ENCODE data around the gene POLR2J.
"Not testable (repeated sequence)": the region's sequence is repeated elsewhere in the genome, so short reads cannot be mapped to it uniquely, and the experiment has no call there.

POLR2J gene

DNA sequence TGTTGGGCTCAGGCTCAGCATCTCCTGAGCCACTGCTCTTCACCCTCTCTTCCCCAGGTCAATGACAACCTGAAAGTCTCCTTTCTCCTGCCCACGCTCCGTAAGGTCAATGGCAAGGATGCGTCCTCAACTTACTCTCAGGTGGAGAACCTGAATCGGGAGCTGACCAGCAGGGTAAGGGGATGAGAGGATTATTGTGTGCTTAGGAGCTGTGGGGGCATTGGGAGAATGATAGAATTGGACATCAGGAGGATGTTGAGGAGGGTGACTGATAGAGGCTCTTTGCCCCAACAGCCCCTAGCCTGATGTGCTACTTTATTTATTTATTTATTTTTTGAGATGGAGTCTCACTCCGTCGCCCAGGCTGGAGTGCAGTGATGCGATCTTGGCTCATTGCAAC is 12.6 kb downstream of the POLR2J start:
- FAIRE-seq: no peak

DNA sequence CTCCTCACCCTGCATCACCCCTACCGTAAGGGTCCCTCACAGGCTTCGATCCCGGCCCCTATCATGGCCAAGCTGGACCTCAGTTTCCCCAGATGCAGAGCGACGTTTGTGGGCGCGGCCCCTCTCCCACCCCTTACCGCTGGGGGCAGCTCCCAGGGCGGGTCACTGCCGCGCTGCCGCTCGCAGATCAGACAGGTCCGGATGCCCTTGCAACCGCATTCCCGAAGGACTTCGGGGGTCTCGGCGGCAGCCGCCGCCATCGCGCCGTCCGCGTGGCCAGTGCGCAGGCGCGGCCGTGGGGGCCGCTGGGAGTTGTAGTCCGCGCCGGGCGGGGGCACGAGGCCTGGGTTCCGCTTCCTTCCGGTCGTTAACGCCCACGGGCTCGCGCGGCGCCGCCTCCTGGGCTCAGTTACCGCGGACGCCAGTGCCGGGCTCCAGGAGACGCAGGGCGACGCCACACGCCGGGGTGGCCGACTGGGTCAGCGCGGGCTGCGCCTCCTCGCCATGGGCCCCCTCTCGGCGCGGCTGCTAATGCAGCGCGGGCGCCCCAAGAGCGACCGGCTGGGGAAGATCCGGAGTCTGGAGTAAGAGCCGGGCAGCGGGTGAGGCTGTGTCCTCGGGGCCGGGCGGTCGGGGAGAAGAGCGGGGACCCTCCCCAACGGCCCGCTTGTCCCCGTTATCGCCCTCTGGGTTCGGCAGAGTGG is 14.0 kb downstream of the POLR2J start, which contains the start of the genes ALKBH4 and LRWD1:
ALKBH4 (minus strand) TSS at position 287 of the 704 bp plus-strand sequence; CDS start at position 260, 27 bp downstream.
LRWD1 (plus strand) TSS at position 408 of the 704 bp plus-strand sequence; CDS start at position 505, 97 bp downstream.
- no peak for FAIRE-seq

- no peak for FAIRE-seq
Observed at GRCh38 chr7:102463841-102464576, 14.7 kb downstream of the POLR2J start.

DNA sequence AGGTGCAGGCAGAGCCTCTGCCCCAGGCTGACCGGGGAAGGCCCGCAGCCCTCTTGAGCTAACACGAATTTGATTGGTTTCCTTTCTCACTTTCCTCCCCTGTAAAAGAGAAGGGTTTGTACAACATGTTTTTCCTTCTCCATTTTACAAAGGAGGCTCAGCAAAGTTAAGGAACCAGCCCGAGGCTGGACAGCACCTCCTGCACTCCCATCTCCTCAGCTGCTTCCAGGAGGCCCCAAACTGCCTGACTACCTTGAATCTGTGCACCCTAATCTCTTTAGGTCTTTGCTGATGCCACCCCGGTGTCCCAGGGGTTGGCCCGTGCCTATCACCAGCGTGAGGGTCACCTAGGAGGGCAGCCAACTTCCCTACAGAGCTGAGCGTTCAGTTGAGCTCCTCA is 18.3 kb downstream of the POLR2J start:
- FAIRE-seq: no peak

- FAIRE-seq: no peak
Observed at GRCh38 chr7:102459221-102459844, 19.4 kb downstream of the POLR2J start.

- FAIRE-seq: no peak
Observed at GRCh38 chr7:102457352-102457924, 21.3 kb downstream of the POLR2J start.

GRCh38 chr7:102456327-102456726 is 22.4 kb downstream of the POLR2J start:
- FAIRE-seq: no peak

DNA sequence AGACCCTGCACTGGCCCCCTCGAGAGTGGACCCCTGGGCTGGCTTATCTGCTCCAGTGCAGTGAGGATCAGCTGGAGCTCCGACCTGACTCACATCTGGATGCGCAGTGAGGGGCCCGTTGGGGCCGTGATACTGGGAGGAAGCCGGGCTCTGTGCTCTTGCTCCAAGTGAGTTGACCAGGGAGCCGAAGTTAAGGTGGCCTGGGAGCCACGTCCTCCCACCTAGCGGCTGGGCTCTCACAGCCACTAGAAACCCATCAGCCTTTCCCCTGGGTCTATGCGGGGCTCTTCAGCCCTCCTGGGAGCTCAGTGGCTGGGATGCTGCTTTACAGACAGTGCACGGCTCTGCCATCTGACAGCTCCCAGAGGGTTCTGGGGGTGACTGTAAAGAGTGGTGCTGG is 23.1 kb downstream of the POLR2J start:
- FAIRE-seq: no peak

DNA sequence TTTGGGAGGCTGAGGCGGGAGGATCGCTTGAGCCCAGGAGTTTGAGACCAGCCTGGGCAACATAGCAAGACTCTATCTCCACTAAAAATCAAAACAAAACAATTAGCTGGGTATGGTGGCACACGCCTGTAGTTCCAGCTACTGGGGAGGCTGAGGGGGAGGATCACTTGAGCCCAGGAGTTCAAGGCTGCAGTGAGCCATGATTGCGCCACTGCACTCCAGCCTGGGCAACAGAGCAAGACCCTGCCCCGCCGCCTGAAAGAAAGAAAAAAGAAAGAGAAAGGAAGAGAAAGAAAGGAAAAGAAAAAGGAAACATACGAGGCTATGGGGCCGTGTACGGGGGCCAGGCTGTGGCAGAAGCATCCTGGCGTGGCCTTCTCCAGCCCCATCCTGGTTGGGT is 23.8 kb downstream of the POLR2J start:
- FAIRE-seq: not testable (repeated sequence)

- no peak for FAIRE-seq
Observed at GRCh38 chr7:102454468-102454867, 24.3 kb downstream of the POLR2J start.

- FAIRE-seq: no peak
Observed at GRCh38 chr7:102453319-102453718, 25.4 kb downstream of the POLR2J start.

- no peak for FAIRE-seq
Observed at GRCh38 chr7:102452451-102452850, 26.3 kb downstream of the POLR2J start.

- FAIRE-seq: no peak
Observed at GRCh38 chr7:102451371-102452054, 27.2 kb downstream of the POLR2J start.

- no peak for FAIRE-seq
Observed at GRCh38 chr7:102450242-102450641, 28.5 kb downstream of the POLR2J start.

GRCh38 chr7:102449136-102449535 is 29.6 kb downstream of the POLR2J start:
- no peak for FAIRE-seq

GRCh38 chr7:102447311-102447710 is 31.4 kb downstream of the POLR2J start:
- no peak for FAIRE-seq

DNA sequence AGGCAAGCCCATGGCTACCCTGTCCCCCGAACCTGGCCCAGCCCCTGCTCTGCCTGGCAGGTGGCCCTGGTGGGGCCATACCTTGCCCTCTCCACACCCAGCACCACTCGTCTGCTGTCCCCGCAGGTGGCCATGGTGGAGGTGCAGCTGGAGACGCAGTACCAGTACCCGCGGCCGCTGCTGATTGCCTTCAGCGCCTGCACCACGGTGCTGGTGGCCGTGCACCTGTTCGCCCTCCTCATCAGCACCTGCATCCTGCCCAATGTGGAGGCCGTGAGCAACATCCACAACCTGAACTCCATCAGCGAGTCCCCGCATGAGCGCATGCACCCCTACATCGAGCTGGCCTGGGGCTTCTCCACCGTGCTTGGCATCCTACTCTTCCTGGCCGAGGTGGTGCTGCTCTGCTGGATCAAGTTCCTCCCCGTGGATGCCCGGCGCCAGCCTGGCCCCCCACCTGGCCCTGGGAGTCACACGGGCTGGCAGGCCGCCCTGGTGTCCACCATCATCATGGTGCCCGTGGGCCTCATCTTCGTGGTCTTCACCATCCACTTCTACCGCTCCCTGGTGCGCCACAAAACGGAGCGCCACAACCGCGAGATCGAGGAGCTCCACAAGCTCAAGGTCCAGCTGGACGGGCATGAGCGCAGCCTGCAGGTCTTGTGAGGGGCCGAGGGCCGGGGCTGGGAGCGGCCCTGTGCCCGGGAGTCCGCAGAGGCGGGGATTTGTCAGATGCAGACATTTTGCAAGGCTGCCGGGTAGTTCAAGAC is 32.1 kb downstream of the POLR2J start:
- FAIRE-seq: no peak

DNA sequence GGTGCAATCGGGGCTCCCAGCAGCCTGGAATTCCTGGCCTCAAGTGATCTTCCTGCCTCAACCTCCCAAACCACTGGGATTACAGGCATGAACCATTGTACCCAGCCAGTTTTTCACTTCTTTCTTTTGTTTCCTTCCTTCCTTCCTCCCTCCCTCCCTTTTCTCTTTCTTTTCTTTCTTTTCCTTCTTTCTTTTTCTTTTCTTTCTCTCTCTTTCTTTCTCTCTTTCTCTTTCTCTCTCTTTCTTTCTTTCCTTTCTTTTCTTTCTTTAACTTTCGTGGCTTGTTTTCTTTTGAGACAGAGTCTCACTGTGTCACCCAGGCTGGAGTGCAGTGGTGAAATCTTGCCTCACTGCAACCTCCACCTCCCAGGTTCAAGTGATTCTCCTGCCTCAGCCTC is 33.0 kb downstream of the POLR2J start:
- no peak for FAIRE-seq

- FAIRE-seq: no peak
Observed at GRCh38 chr7:102444961-102445673, 33.6 kb downstream of the POLR2J start.

DNA sequence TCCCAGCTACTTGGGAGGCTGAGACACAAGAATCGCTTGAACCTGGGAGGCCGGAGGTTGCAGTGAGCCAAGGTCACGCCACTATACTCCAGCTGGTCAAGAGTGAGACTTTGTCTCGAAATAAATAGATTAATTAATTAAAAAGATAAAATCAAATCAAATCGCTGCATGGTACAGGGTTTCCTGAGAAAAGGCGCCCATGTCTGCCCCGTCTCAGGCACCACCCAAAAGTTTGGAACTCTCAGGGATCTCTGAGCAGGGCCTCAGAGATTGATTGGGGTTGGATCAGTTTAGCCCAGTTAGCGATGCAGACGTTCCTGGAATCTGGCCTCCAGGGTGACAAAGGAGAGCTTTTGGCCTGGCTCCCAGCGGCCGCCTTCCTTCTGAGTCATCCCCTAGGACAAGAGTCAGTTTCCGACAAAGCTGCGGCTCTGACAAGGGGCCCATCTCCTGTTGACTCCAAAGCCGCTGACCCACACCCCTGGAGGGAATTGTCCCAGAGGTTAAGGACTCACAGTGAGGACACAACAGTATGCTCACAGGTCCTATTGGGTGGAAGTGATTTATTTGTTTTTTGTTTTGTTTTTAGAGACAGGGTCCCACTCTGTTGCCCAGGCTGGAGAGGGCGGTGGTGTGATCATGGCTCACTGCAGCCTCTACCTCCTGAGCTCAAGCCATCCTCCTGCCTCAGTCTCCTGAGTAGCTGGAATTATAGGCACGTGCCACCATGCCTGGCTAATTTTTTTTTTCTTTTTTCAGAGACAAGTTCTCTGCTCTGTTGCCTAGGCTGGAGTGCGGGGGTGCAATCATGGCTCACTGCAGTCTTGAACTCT is 38.5 kb downstream of the POLR2J start:
- FAIRE-seq: no peak

All from colon (tissue), 2 donors.